Smooth muscle cell of the umbilical artery (primary cell): Measurements from ENCODE around the gene MRPL21. TPM values are rescaled to one million over a fixed set of nuclear protein-coding genes. Genes with fewer than 3 reads are reported as not detected.

ENCODE experiments used
- total RNA-seq: library from RNA; depleted of rRNA; stranded (reverse); fragments of >200 nt; gene quantifications from 2 replicates; pipeline ENCODE4 v1.2.3, GENCODE V29; 2014

The MRPL21 gene
- 32.8 and 53.2 TPM in 2 replicates for total RNA-seq

DNA sequence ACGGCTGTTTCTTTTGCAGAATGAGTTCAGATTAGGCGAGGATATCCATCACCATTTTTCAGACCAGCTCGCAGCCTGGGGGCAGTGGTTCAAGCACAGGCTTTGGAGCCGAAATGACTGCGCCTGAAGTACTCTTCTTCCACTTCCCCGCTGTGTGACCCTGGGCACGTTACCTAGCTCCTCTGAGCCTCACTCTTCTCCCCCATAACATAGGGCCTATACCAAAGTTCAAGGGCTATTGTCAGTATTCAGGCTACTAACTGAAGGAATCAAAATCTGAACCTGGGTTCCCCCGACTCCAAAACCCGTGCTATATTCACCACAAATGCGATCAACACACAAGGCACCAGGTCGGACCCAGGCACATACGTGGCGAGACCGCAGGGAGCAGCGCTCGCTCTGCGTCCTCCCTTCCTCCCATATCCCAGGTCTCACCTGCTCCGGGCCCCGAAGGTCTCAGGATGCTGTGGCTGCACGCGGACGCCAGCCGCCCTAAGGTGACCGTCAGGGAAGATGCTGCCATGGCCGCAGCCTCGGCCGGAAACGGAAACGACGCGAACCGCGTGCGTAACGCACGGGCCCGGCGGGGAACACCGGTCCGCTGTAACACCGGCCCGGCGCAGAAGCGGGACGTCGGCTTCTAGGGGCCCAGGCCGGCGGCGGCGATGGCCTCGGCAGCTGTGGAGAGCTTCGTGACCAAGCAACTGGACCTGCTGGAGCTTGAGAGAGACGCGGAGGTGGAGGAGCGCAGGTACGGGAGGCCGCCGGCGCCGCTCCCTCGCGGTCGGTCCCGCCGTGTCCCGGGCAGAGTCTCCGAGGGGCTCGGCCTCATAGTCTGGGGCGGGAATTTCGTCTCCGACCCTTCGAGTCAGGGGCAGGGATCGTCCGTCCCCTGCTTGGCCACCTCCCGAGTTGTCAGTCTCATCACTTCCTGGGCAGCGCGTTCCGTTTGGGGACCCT, at the start of gene MRPL21, which contains the start of gene IGHMBP2:
Gene MRPL21, minus strand, starts transcription at position 545 of the 960 bp plus-strand sequence. Its CDS starts 22 bp downstream, at position 523.
Gene IGHMBP2, plus strand, starts transcription at position 604 of the 960 bp plus-strand sequence. Its CDS starts 62 bp downstream, at position 666.

DNA sequence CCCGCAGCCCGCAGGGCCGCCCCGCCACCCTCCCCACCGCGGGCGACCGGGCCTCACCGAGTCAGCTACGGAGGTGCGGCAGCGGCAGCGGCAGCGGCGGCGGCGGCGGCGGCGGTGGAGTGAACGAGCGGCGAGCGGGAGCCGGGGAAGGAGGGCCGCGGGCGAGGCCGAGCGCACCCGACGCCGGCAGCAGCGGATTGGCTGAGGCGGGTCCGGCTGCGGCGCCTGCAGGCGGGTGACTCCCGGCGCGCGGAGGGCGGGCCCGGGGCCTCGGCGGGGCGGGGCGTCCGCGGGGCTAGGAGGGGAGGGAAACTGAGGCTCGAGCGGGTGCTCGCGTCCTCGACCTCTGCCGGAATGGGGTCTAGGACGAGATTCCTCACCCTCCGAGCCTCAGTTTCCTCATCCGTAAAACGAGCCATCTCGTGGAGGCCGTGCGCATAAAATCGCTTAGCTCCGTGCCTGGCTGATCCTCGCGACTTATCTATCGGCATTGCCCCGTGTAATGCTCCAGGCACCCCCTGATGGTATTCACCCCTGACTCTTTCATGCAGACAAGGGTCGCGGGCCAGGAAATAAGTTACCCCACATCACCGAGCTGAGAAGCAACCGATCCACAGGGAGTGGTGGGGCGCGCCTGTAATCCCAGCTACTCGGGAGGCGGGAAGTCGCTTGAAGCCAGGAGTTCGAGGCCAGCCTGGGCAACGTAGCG, 61.8 kb downstream of the MRPL21 start, which contains the start of gene CPT1A:
Gene CPT1A, minus strand, starts transcription at position 199 of the 709 bp plus-strand sequence. CDS start 26,442 bp downstream, outside the sequence.

Other genes starting within 250 kb of the MRPL21 start
- gene GAL, start 219.3 kb downstream of the MRPL21 start, total RNA-seq: 0.59 and 0.74 TPM in 2 replicates
- 0.30 and 0.78 TPM in 2 replicates for gene TESMIN, start 152.3 kb downstream of the MRPL21 start, total RNA-seq
- gene CPT1A, start 61.9 kb downstream of the MRPL21 start, total RNA-seq: 21.1 and 28.0 TPM in 2 replicates
- 7.4 and 14.9 TPM in 2 replicates for gene IGHMBP2, start 59 bp upstream of the MRPL21 start, total RNA-seq
- gene MRGPRD, start 77.2 kb upstream of the MRPL21 start, total RNA-seq: not detected in 2 replicates
- 9.8 and 14.7 TPM in 2 replicates for gene MRGPRF, start 109.4 kb upstream of the MRPL21 start, total RNA-seq
- 8.0 and 11.0 TPM in 2 replicates for gene TPCN2, start 145.1 kb upstream of the MRPL21 start, total RNA-seq